ENCODE data around the gene TCEA2. TPM values are rescaled to one million over a fixed set of nuclear protein-coding genes. Genes with fewer than 3 reads are reported as not detected.

TCEA2 gene
- total RNA-seq, 1 experiment from 2014 or later, result 48.3 TPM

DNA sequence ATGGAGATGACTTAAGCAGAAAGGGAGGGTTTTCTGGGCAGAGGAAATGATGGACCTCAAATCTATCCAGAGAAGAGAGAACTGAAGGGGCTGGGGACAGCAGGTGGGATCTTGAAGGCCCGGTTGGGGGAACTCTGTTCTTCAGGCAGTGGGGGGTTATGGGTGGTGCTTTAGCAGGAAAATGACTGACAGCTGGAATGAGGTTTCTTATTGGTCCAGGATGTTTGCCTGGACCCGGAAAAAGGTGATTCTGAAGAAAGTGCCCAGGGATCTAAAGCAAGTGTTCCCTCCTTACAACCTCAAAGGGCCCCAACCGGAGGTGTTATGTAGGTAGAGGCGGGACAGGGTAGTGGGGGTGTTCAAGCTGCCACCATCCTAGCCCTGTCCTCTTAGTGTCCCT, 32.5 kb downstream of the TCEA2 start:
- no peaks in the 10 kb centered on the region for H3K9me3 ChIP-seq
- ChIA-PET POLR2A (no interaction called here), CTCF (no interaction called here)
- H3K36me3 ChIP-seq (ENCODE audit: control insufficient read depth, insufficient read depth, low read length), result no peaks in the 10 kb centered on the region
- Mint-ChIP-seq H3K36me3 (ENCODE audit: insufficient read depth, unreplicated experiment) (no peaks in the 10 kb centered on the region), H3K4me1 (ENCODE audit: low read depth, unreplicated experiment) (peaks cover 6% of the 10 kb centered on the region), H3K27ac (ENCODE audit: unreplicated experiment) (no peak overlapping the region), H3K27me3 (ENCODE audit: insufficient read depth, unreplicated experiment) (peaks cover 8% of the 10 kb centered on the region), H3K9me3 (ENCODE audit: unreplicated experiment) (peaks cover 14% of the 10 kb centered on the region), H3K4me3 (ENCODE audit: unreplicated experiment) (no peak overlapping the region)
- no peaks in the 10 kb centered on the region; the same call in 1 of the 2 replicates for H3K27me3 ChIP-seq (replicated peaks; ENCODE audit: control insufficient read depth, insufficient read depth, low read length)
- intact Hi-C loops (cut with micrococcal nuclease; ENCODE audit: unreplicated experiment), result no loop called here
- no TSS peak for BruUV-seq (replicated peaks)
- peaks cover 7% of the 10 kb centered on the region for H3K4me1 ChIP-seq
- TF ChIP-seq, protein P1, sequence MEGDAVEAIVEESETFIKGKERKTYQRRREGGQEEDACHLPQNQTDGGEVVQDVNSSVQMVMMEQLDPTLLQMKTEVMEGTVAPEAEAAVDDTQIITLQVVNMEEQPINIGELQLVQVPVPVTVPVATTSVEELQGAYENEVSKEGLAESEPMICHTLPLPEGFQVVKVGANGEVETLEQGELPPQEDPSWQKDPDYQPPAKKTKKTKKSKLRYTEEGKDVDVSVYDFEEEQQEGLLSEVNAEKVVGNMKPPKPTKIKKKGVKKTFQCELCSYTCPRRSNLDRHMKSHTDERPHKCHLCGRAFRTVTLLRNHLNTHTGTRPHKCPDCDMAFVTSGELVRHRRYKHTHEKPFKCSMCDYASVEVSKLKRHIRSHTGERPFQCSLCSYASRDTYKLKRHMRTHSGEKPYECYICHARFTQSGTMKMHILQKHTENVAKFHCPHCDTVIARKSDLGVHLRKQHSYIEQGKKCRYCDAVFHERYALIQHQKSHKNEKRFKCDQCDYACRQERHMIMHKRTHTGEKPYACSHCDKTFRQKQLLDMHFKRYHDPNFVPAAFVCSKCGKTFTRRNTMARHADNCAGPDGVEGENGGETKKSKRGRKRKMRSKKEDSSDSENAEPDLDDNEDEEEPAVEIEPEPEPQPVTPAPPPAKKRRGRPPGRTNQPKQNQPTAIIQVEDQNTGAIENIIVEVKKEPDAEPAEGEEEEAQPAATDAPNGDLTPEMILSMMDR (IDR thresholded peaks at IDR 0.05; ENCODE audit: insufficient read depth in 1 of 2, low read depth in 1 of 2, low read length in 1 of 2, severe bottlenecking in 1 of 2, unreplicated experiment in 1 of 2), result no peak
- no peak for DNase-seq
- no peak overlapping the region for H3K4me3 ChIP-seq (ENCODE audit: low read depth, low read length)

DNA sequence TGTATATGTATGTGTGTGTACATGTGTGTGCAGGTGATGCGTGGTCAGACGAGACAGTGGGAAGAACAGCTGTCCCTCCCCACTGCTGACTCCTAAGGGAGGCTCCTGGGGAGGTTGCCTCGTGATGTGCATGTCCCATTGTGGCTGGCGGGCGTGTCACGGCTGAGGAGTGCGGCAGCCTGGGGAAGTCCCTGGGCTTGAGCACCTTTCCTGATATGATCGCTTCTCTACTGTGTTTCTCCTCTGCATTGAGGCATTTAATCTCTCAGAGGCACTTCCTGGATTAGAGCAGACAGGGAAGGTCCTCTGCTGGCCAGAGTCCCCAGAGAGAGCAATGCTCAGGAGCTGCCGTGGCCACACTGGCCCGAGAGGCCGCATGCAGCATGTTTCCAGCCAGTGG, 32.9 kb downstream of the TCEA2 start:
- no peaks in the 10 kb centered on the region for H3K9me3 ChIP-seq
- TF ChIP-seq, protein P1 (IDR thresholded peaks at IDR 0.05; ENCODE audit: insufficient read depth in 1 of 2, low read depth in 1 of 2, low read length in 1 of 2, severe bottlenecking in 1 of 2, unreplicated experiment in 1 of 2), result no peak
- intact Hi-C loops (cut with micrococcal nuclease; ENCODE audit: unreplicated experiment), result no loop called here
- POLR2A ChIA-PET, result no interaction called here
- H3K4me1 Mint-ChIP-seq (ENCODE audit: low read depth, unreplicated experiment), result peaks cover 6% of the 10 kb centered on the region
- DNase-seq, result no peak
- H3K27me3 Mint-ChIP-seq (ENCODE audit: insufficient read depth, unreplicated experiment), result peaks cover 8% of the 10 kb centered on the region
- H3K4me3 Mint-ChIP-seq (ENCODE audit: unreplicated experiment), result no peak overlapping the region
- peaks cover 7% of the 10 kb centered on the region for H3K4me1 ChIP-seq
- peaks cover 14% of the 10 kb centered on the region for H3K9me3 Mint-ChIP-seq (ENCODE audit: unreplicated experiment)
- BruUV-seq (replicated peaks), result no TSS peak
- CTCF ChIA-PET, result interaction anchor here (0.8 kb wide), 1 partner anchor 12 kb away, joined by 4 read pairs; the partner anchor contains the start of gene LKAAEAR1
- H3K36me3 ChIP-seq (ENCODE audit: control insufficient read depth, insufficient read depth, low read length), result no peaks in the 10 kb centered on the region
- no peak overlapping the region for H3K4me3 ChIP-seq (ENCODE audit: low read depth, low read length)
- no peak overlapping the region for H3K27ac Mint-ChIP-seq (ENCODE audit: unreplicated experiment)
- H3K27me3 ChIP-seq (replicated peaks; ENCODE audit: control insufficient read depth, insufficient read depth, low read length), result peaks cover under 1% of the 10 kb centered on the region; the same call in 1 of the 2 replicates
- no peaks in the 10 kb centered on the region for H3K36me3 Mint-ChIP-seq (ENCODE audit: insufficient read depth, unreplicated experiment)

DNA sequence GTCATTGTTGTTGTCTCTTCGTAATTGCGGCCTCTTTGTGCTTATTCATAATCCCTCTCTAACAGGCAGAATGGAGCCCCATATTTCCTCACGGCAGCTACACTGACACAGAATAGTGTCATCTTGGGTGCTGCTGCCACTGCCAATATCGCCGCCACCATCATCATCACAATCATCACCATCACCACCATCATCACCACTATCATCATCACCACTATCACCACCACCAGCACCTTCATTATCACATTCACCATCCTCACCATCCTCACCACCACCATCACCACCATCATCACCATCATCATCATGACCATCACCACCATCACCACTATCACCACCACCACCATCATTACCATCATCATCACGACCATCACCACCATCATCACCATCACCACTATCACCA, 33.5 kb downstream of the TCEA2 start:
- H3K27me3 ChIP-seq (replicated peaks; ENCODE audit: control insufficient read depth, insufficient read depth, low read length), result peaks cover 4% of the 10 kb centered on the region; the same call in 1 of the 2 replicates
- peaks cover 7% of the 10 kb centered on the region for H3K4me1 ChIP-seq
- no peaks in the 10 kb centered on the region for H3K36me3 ChIP-seq (ENCODE audit: control insufficient read depth, insufficient read depth, low read length)
- peaks cover 6% of the 10 kb centered on the region for H3K4me1 Mint-ChIP-seq (ENCODE audit: low read depth, unreplicated experiment)
- no peak overlapping the region for H3K4me3 ChIP-seq (ENCODE audit: low read depth, low read length)
- TF ChIP-seq, protein P1 (IDR thresholded peaks at IDR 0.05; ENCODE audit: insufficient read depth in 1 of 2, low read depth in 1 of 2, low read length in 1 of 2, severe bottlenecking in 1 of 2, unreplicated experiment in 1 of 2), result no peak
- ChIA-PET CTCF (interaction anchor here (0.8 kb wide), 1 partner anchor 13 kb away, joined by 4 read pairs; the partner anchor contains the start of gene LKAAEAR1), POLR2A (no interaction called here)
- no TSS peak for BruUV-seq (replicated peaks)
- no peaks in the 10 kb centered on the region for H3K36me3 Mint-ChIP-seq (ENCODE audit: insufficient read depth, unreplicated experiment)
- intact Hi-C loops (cut with micrococcal nuclease; ENCODE audit: unreplicated experiment), result no loop called here
- H3K27me3 Mint-ChIP-seq (ENCODE audit: insufficient read depth, unreplicated experiment), result peaks cover 13% of the 10 kb centered on the region
- no peak overlapping the region for H3K4me3 Mint-ChIP-seq (ENCODE audit: unreplicated experiment)
- H3K9me3 Mint-ChIP-seq (ENCODE audit: unreplicated experiment), result peaks cover 14% of the 10 kb centered on the region
- no peaks in the 10 kb centered on the region for H3K9me3 ChIP-seq
- DNase-seq, result no peak
- H3K27ac Mint-ChIP-seq (ENCODE audit: unreplicated experiment), result no peak overlapping the region
